Epithelial cell of umbilical artery (primary cell): Measurements from ENCODE around the gene FAM221A. TPM values are rescaled to one million over a fixed set of nuclear protein-coding genes. Genes with fewer than 3 reads are reported as not detected.

Experiments
- total RNA-seq: library from RNA; depleted of rRNA; stranded (reverse); fragments of >200 nt; gene quantifications from 2 replicates; pipeline ENCODE4 v1.2.3, GENCODE V29; 2014

FAM221A gene
- total RNA-seq = 3.9 and 15.5 TPM in 2 replicates

DNA sequence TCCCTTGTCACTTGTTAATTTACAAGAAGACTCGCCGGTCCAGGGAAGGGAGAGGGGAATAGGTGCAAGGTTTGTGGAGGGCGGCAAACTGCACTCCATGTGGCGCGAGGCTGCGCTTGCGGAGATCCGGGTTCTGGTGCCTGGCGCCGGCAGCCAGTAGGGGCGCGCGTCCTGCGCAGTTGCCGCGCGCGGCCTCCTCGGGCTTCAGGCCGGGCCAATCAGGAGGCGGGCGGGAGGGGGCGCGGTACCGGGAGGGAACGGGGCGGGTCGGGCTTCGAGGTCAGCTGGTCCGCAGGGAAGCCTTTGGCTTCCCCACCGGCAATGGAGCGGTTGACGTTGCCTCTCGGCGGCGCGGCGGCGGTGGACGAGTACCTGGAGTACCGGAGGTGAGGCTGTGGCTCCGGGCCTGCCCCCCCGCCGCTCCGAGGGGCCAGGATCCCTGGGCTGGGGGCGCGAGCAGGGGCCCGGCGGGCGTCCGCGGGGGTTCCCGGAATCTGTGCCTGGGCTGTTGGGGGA, at the start of gene FAM221A:
FAM221A (plus strand) TSS at position 302 of the 516 bp plus-strand sequence; CDS start at position 322, 20 bp downstream.

GRCh38 chr7:23710000-23710399, 30.0 kb downstream of the FAM221A start, which contains the start of gene STK31:
STK31 (plus strand) TSS chr7:23710219; CDS start chr7:23710286, 67 bp downstream.

Other genes with a start within 250 kb of the FAM221A start
- 129 and 161 TPM in 2 replicates for gene IGF2BP3, start 209.7 kb upstream of the FAM221A start, total RNA-seq
- gene TRA2A, start 148.2 kb upstream of the FAM221A start, total RNA-seq = 29.9 and 51.2 TPM in 2 replicates
- gene CCDC126, start 82.8 kb upstream of the FAM221A start, total RNA-seq = 12.7 and 14.4 TPM in 2 replicates
- under 0.01 TPM in 1 of 2 replicates, not detected in the other for gene STK31, start 30.0 kb downstream of the FAM221A start, total RNA-seq